ENCODE results near the gene UQCRQ.

Gene UQCRQ

GRCh38 chr5:132866342-132867045 is at the start of gene UQCRQ, which contains the start of gene GDF9:
UQCRQ (plus strand) TSS chr5:132866642; CDS start chr5:132866882, 240 bp downstream.
GDF9 (minus strand) TSS chr5:132866469; CDS start chr5:132864533, 1,936 bp downstream.
- H3K4me3 ChIP-seq (ENCODE audit: low read depth, low read length), result peak within 1 kb of the TSS; percentile 90
- peak; percentile 99 for DNase-seq (ENCODE audit: low read depth, low spot score)
- TF ChIP-seq, protein P1, sequence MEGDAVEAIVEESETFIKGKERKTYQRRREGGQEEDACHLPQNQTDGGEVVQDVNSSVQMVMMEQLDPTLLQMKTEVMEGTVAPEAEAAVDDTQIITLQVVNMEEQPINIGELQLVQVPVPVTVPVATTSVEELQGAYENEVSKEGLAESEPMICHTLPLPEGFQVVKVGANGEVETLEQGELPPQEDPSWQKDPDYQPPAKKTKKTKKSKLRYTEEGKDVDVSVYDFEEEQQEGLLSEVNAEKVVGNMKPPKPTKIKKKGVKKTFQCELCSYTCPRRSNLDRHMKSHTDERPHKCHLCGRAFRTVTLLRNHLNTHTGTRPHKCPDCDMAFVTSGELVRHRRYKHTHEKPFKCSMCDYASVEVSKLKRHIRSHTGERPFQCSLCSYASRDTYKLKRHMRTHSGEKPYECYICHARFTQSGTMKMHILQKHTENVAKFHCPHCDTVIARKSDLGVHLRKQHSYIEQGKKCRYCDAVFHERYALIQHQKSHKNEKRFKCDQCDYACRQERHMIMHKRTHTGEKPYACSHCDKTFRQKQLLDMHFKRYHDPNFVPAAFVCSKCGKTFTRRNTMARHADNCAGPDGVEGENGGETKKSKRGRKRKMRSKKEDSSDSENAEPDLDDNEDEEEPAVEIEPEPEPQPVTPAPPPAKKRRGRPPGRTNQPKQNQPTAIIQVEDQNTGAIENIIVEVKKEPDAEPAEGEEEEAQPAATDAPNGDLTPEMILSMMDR (IDR thresholded peaks at IDR 0.05; ENCODE audit: low read depth, low read length), result peak; percentile 41
- in situ Hi-C loops (cut with HindIII; ENCODE audit: low sequenced_read_pairs), result no loop called here

DNA sequence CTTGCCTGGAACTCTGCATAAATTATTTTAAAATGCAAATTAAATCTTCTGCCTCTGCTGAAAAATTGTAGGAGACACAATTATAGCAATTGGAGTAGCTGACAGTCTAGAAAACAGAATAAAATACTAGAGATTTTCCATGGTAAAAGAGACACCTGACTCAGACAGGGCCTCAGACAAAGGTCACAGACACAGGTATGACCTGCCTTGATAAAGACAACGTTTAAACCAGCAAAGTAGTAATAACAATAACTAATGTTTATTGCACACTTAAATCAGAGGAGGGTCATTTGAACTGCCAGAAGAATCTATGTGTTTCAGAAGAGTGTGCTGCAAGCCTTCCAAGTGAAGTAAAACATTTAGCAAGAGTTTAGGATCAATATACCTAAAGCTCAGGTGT is 49.4 kb upstream of the UQCRQ start:
- no peak overlapping the region for H3K4me3 ChIP-seq (ENCODE audit: low read depth, low read length)
- TF ChIP-seq, protein P1 (IDR thresholded peaks at IDR 0.05; ENCODE audit: low read depth, low read length), result no peak
- DNase-seq (ENCODE audit: low read depth, low spot score), result no peak
- in situ Hi-C loops (cut with HindIII; ENCODE audit: low sequenced_read_pairs), result no loop called here

GRCh38 chr5:132819468-132819867 is 47.0 kb upstream of the UQCRQ start:
- peak overlapping the region; percentile 10 for H3K4me3 ChIP-seq (ENCODE audit: low read depth, low read length)
- TF ChIP-seq, protein P1 (IDR thresholded peaks at IDR 0.05; ENCODE audit: low read depth, low read length), result no peak
- no peak for DNase-seq (ENCODE audit: low read depth, low spot score)
- in situ Hi-C loops (cut with HindIII; ENCODE audit: low sequenced_read_pairs), result no loop called here

DNA sequence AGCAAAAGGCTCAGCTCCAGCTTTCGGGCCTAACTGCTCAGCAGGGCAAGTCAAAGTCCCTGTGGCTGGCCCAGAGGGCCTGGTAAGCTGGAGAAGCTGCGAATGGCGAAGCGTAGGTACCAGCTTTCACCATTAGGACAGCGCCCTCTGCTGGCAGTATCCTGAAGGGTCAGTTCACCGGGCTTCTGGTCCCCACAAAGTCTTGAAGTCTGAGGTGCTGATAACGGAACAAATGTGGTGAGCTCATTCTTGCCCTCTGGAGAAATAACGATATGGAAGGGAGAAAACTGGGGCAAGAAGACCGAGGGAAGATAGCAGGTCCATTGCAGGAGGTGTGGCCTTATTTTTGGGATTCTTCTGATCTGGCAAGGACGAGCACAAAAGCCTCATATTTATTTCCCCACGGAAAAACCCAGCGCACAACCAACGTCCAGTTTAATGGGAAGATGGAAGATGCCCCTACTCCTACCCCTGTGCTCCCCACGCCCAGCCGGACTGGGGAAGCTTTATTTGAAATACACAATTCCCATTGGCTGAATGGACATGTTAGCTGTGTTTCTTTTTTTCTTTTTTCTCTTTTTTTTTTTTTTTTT is 46.2 kb upstream of the UQCRQ start:
- in situ Hi-C loops (cut with HindIII; ENCODE audit: low sequenced_read_pairs), result no loop called here
- DNase-seq (ENCODE audit: low read depth, low spot score), result peak; percentile 91
- TF ChIP-seq, protein P1 (IDR thresholded peaks at IDR 0.05; ENCODE audit: low read depth, low read length), result peak; percentile 90
- H3K4me3 ChIP-seq (ENCODE audit: low read depth, low read length), result no peak overlapping the region

DNA sequence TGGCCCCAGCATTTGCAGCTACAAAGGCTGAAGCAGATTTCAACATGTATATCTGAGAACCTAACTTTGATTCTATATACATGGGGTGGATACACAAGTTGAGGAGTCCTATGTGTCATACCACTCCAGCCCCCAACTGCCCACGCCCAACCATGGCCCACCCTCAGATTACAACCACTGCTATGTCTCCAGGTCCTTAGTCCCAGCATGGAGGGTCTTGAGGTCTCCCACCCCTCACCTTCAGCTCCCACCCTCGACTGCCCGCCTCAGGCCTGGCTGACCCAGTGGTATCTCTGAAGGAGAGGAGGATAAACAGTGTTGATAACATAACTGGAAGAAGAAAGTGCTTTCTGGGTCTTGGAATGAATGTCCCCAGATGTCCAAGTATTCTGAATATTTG is 45.1 kb upstream of the UQCRQ start:
- DNase-seq (ENCODE audit: low read depth, low spot score), result no peak
- in situ Hi-C loops (cut with HindIII; ENCODE audit: low sequenced_read_pairs), result no loop called here
- TF ChIP-seq, protein P1 (IDR thresholded peaks at IDR 0.05; ENCODE audit: low read depth, low read length), result no peak
- no peak overlapping the region for H3K4me3 ChIP-seq (ENCODE audit: low read depth, low read length)

- no peak for DNase-seq (ENCODE audit: low read depth, low spot score)
- TF ChIP-seq, protein P1 (IDR thresholded peaks at IDR 0.05; ENCODE audit: low read depth, low read length), result no peak
- H3K4me3 ChIP-seq (ENCODE audit: low read depth, low read length), result no peak overlapping the region
- in situ Hi-C loops (cut with HindIII; ENCODE audit: low sequenced_read_pairs), result no loop called here
These were observed 44.7 kb upstream of the UQCRQ start for GRCh38 chr5:132821791-132822190.

Data from astrocyte of the spinal cord (primary cell).